Adrenal gland (tissue), 5 donors: ENCODE results near the gene STAG3.

Experiments used
- POLR2A ChIP-seq, 2 donors: fragments of 450-650 bp; IDR thresholded peaks; one replicate each; pipeline ENCODE4 v1.6.1; 2017; ENCODE audit warnings: antibody characterized with exemption in 2 of 2, mild to moderate bottlenecking in 2 of 2, moderate library complexity in 1 of 2
- TF ChIP-seq, protein P1 (sequence below), 6 experiments: fragments of 450-650 bp in 4 of 6; fragments of 200-600 bp in 2 of 6; sonication (generic) in 1 of 6; IDR thresholded peaks; 1 replicate in 5 of 6; 2 replicates in 1 of 6; pipeline versions ENCODE4 v1.5.1 to v1.8.0; 2016 to 2021; ENCODE audit warnings: antibody characterized with exemption in 6 of 6, mild to moderate bottlenecking in 2 of 6, moderate library complexity in 1 of 6
- donor health status: DM: no; HTN: no; CAD: no.

GRCh38 chr7:100192969-100193368 is 15.3 kb downstream of the STAG3 start:
- TF ChIP-seq, protein P1, sequence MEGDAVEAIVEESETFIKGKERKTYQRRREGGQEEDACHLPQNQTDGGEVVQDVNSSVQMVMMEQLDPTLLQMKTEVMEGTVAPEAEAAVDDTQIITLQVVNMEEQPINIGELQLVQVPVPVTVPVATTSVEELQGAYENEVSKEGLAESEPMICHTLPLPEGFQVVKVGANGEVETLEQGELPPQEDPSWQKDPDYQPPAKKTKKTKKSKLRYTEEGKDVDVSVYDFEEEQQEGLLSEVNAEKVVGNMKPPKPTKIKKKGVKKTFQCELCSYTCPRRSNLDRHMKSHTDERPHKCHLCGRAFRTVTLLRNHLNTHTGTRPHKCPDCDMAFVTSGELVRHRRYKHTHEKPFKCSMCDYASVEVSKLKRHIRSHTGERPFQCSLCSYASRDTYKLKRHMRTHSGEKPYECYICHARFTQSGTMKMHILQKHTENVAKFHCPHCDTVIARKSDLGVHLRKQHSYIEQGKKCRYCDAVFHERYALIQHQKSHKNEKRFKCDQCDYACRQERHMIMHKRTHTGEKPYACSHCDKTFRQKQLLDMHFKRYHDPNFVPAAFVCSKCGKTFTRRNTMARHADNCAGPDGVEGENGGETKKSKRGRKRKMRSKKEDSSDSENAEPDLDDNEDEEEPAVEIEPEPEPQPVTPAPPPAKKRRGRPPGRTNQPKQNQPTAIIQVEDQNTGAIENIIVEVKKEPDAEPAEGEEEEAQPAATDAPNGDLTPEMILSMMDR (IDR thresholded peaks at IDR 0.05): no peak
- TF ChIP-seq POLR2A (IDR thresholded peaks at IDR 0.05): no peak
